ENCODE measurements around the gene TUBB6.

DNA sequence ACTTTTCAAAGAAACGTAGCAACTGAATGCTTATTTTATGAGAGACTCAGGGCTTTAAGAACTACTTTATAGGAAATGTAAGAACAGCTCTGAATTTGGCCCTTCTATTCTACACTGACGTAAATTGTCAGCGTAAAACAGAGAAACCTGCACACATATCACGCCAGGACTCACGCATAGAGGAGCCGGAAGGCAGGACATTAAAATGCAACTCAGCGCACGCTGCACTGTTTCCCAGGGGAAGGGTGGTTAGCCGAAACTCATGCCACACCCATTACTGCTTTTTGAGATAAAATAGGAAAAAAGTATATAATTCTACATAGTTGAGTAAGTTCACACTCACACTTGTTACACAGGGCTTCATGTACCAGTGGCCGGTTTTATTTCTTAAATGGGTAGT is 7.4 kb downstream of the TUBB6 start:
- TF ChIP-seq, protein P1, sequence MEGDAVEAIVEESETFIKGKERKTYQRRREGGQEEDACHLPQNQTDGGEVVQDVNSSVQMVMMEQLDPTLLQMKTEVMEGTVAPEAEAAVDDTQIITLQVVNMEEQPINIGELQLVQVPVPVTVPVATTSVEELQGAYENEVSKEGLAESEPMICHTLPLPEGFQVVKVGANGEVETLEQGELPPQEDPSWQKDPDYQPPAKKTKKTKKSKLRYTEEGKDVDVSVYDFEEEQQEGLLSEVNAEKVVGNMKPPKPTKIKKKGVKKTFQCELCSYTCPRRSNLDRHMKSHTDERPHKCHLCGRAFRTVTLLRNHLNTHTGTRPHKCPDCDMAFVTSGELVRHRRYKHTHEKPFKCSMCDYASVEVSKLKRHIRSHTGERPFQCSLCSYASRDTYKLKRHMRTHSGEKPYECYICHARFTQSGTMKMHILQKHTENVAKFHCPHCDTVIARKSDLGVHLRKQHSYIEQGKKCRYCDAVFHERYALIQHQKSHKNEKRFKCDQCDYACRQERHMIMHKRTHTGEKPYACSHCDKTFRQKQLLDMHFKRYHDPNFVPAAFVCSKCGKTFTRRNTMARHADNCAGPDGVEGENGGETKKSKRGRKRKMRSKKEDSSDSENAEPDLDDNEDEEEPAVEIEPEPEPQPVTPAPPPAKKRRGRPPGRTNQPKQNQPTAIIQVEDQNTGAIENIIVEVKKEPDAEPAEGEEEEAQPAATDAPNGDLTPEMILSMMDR (IDR thresholded peaks at IDR 0.05): no peak
- TF ChIP-seq SIN3A (IDR thresholded peaks at IDR 0.05; ENCODE audit: borderline replicate concordance, insufficient read depth, low read depth, low read length) (no peak), POLR2AphosphoS5 (IDR thresholded peaks at IDR 0.05; ENCODE audit: low read depth, low read length) (no peak)

All from Panc1 (cell line).